GM06990 (cell line): Measurements from ENCODE around the gene NLGN3.

Experiments
- DNase-seq: peaks from one replicate; pipeline ENCODE4 v3.0.0-alpha.2; 2011; ENCODE audit not compliant: insufficient read length; ENCODE audit errors: extremely low read depth
- H3K27me3 ChIP-seq: replicated peaks from 2 replicates; pipeline ENCODE4 v1.6.0; 2011; ENCODE audit warnings: low read length; ENCODE audit not compliant: control insufficient read depth, insufficient read depth
- H3K36me3 ChIP-seq: 2 replicates; pipeline ENCODE4 v1.5.1; 2011; ENCODE audit warnings: low read length; ENCODE audit not compliant: control insufficient read depth, insufficient read depth
- H3K4me3 ChIP-seq: replicated peaks from 2 replicates; pipeline ENCODE4 v1.5.1; 2011; ENCODE audit warnings: low read depth, mild to moderate bottlenecking, control low read depth, low read length
- CTCF ChIP-seq: IDR thresholded peaks from 2 replicates; pipeline ENCODE4 v1.5.1; 2011; ENCODE audit warnings: low read length, control low read depth, mild to moderate bottlenecking, inconsistent platforms; ENCODE audit not compliant: insufficient read depth, poor library complexity, severe bottlenecking

Gene NLGN3

DNA sequence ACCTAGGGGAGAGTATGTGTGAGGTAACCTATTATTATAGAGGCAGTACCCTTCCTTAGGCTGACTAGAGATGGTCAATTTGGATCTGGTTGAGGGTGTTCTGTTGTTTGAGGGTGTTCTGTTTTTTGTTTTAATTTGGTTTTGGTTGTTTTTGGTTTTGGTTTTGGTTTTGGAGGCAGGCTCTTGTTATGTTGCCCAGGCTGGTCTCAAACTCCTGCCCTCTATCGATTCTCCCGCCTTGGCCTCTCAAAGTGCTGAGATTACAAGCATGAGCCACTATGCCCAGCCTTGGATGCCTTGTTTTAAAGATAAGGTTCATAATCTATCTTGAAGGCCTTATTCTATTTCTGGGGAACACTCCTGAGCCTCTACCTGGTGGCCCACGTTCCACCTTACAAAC lies 39.0 kb upstream of the NLGN3 start:
- H3K36me3 ChIP-seq = peaks cover 12% of the 10 kb centered on the region
- TF ChIP-seq CTCF = no peak
- no peaks in the 10 kb centered on the region for H3K27me3 ChIP-seq

GRCh38 chrX:71106427-71106826 lies 38.2 kb upstream of the NLGN3 start, which contains the start of gene CXorf65:
CXorf65 (minus strand) TSS chrX:71106740; CDS start chrX:71106556, 184 bp downstream.
- Histone ChIP-seq H3K27me3 (no peaks in the 10 kb centered on the region), H3K36me3 (peaks cover 12% of the 10 kb centered on the region), H3K4me3 (no peak within 1 kb of the TSS)
- no peak for DNase-seq
- TF ChIP-seq CTCF = no peak

More for the DNA sequence above, 39.0 kb upstream of the NLGN3 start:
- H3K4me3 ChIP-seq = no peak overlapping the region
- no peak for DNase-seq

DNA sequence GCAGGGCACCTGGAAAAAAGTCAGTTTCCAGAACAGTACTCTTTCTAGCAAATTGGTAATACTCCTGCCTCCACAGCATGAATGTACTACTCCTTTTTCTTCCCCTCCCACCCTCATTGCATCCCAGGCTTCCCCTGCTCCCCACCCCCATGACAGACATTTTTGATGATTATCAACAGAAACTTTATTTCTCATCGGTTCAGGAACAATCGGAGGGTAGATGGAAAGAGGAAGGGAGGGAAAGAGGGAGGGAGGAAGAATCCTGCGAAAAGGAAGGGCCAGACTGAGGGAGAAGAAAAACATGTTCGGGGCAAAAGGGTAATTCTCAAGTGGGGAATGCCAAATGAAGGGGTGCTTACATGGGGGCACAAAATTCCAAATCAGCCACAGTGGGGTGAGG lies 37.4 kb upstream of the NLGN3 start:
- no peaks in the 10 kb centered on the region for H3K27me3 ChIP-seq
- peaks cover 12% of the 10 kb centered on the region for H3K36me3 ChIP-seq
- no peak for DNase-seq
- TF ChIP-seq CTCF = no peak
- H3K4me3 ChIP-seq = no peak overlapping the region

DNA sequence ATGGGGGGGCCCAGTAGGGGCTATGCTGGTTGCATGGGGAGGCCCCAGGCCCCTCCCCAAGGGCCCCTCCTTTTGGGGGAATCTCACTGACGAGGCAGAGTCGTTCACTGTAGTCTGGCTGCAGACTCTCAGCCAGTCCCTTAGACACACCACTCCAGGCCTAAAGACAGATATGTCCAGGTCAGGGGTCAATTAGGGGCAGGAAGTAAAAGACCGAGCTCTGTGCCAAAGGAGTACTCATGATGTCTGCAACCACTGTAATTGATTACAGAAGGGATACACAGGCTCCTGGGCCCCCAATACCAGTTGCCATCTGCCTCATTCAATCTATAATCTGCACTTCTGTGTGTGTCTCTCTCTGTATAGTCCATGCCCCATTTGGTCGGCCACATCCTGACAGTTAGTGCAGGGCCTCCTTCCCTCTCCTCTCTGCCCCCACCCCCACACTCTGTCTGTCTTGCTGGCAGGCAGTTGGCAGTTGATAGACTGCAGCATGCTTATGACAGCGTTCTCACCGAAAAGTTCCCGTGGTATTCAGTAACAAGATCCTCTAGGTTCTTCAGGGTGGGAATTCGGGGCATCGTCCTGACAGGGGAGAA lies 36.8 kb upstream of the NLGN3 start:
- no peak for DNase-seq
- H3K4me3 ChIP-seq = no peak overlapping the region; the same call in 1 of the 2 replicates
- H3K36me3 ChIP-seq = peaks cover 12% of the 10 kb centered on the region
- no peaks in the 10 kb centered on the region for H3K27me3 ChIP-seq
- TF ChIP-seq CTCF = no peak

- peak overlapping the region; percentile 85 for H3K4me3 ChIP-seq
These were observed 35.6 kb upstream of the NLGN3 start for GRCh38 chrX:71109051-71109450.

More at GRCh38 chrX:71109051-71109450, 35.6 kb upstream of the NLGN3 start:
- Histone ChIP-seq H3K36me3 (peaks cover 12% of the 10 kb centered on the region), H3K27me3 (no peaks in the 10 kb centered on the region)
- no peak for TF ChIP-seq CTCF
- no peak for DNase-seq
